AG10803 (cell line): ENCODE data around the gene CKB.

Source experiments
- DNase-seq: peaks from one replicate; pipeline ENCODE4 v3.0.0; 2010; ENCODE audit warnings: low read depth
- H3K4me3 ChIP-seq: 2 replicates; pipeline ENCODE4 v1.5.1; 2011; ENCODE audit warnings: mild to moderate bottlenecking, low read length, control low read depth
- CTCF ChIP-seq: conservative IDR thresholded peaks from 2 replicates; pipeline ENCODE4 v1.5.1; 2011; ENCODE audit warnings: mild to moderate bottlenecking, low read length, control low read depth, inconsistent platforms

CKB gene

GRCh38 chr14:103562179-103562428, 39.5 kb upstream of the CKB start:
- DNase-seq, result peak; percentile 45
- H3K4me3 ChIP-seq, result peak overlapping the region; percentile 87
- no peak for TF ChIP-seq CTCF

GRCh38 chr14:103561381-103562178, 39.0 kb upstream of the CKB start:
- H3K4me3 ChIP-seq, result peak overlapping the region; percentile 87
- no peak for TF ChIP-seq CTCF
- DNase-seq, result peak; percentile 56

- peak overlapping the region; percentile 87 for H3K4me3 ChIP-seq
- no peak for TF ChIP-seq CTCF
- DNase-seq, result no peak
Observed at GRCh38 chr14:103560691-103561090, 38.1 kb upstream of the CKB start.

- no peak for DNase-seq
- TF ChIP-seq CTCF, result no peak
- no peak overlapping the region for H3K4me3 ChIP-seq
Observed at GRCh38 chr14:103559766-103560165, 37.1 kb upstream of the CKB start.

GRCh38 chr14:103558071-103558882, 35.6 kb upstream of the CKB start:
- no peak overlapping the region for H3K4me3 ChIP-seq
- TF ChIP-seq CTCF, result no peak
- DNase-seq, result peak; percentile 83

- TF ChIP-seq CTCF, result no peak
- DNase-seq, result no peak
- H3K4me3 ChIP-seq, result no peak overlapping the region
Observed at GRCh38 chr14:103556946-103557758, 34.5 kb upstream of the CKB start.
